OCI-M2 (cell line): ENCODE data around the gene RPL14.
"Not testable (repeated sequence)": the region's sequence is repeated elsewhere in the genome, so short reads cannot be mapped to it uniquely, and the experiment has no call there.

ENCODE experiments used
- DNase-seq: peaks from one replicate; lab custom pipeline; 2025; ENCODE audit not compliant: unreplicated experiment; lab: John Stamatoyannopoulos, UW

Gene RPL14

GRCh38 chr3:40456940-40457823 lies at the start of gene RPL14:
Gene RPL14 (plus strand): TSS chr3:40457339. CDS start chr3:40457472, 133 bp downstream.
- peak; percentile 64 for DNase-seq

DNA sequence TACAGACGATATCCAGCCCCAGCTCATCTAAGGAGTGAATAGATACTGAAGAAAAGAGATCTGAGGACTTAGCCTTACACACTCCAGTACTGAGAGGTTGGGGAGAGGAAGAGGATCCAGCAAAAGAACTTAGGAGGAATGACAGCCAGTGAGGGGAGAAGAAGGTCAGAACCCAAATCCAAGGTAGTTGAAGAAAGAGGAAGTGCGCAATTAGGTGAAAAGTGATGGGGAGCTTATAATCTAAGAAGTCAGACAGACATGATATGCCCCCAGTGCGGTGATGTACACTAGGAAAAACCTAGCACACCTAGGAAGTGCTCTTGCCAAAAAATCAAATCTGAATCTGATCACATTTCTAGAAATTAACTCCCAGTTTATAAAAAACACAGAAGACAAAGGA lies 49.5 kb upstream of the RPL14 start:
- no peak for DNase-seq

- no peak for DNase-seq
These were observed 42.9 kb upstream of the RPL14 start for GRCh38 chr3:40414270-40414669.

GRCh38 chr3:40417845-40418543 lies 39.1 kb upstream of the RPL14 start:
- no peak for DNase-seq

GRCh38 chr3:40422861-40423260 lies 34.3 kb upstream of the RPL14 start:
- DNase-seq, result no peak

DNA sequence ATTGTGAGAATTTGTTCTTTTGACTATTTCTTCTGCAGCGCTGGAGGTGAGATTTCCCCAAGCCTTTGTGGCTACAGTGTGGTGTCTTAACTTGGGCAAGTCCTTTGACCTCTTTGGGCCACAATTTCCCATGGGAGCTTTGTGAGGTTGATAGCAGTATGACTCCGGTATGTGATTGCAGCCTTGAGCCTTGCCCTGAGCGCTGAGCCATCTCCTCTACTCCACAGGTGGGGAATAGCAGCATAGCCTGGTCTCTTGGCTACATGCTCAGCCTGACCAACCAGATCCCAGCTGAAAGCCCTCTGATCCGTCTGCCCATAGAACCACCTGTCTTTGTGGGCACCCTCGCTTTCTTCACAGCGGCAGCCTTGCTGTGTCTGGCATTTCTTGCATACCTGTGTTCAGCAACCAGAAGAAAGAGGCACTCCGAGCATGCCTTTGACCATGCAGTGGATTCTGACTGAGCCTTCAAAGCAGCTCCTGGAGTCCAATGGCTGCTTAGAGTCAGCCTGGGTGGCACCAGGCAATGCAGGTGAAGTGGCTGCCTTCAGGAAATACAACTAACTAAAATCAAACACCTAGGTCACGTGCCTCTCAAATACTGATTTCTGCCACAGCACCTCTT lies 30.0 kb upstream of the RPL14 start:
- no peak for DNase-seq

DNA sequence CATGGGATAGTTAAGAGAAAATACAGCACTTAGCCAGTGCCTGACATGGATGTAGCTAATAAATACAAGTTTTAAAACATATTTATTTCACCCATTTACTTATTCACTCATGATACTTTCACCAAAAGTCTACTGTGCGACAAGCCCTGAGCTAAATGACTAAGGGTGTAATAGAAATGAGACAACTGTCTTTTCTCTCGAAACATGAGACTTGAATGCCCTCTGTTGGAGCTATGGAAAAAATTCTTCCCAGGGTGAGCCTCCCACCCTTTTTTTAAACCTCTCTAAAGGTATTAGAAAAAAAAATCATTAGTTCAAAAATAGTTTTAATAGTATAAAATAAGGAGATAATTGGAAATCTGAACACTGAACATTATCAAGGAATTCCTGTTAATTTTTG lies 24.3 kb upstream of the RPL14 start:
- DNase-seq, result no peak

- no peak for DNase-seq
These were observed 19.2 kb upstream of the RPL14 start for GRCh38 chr3:40437889-40438288.

DNA sequence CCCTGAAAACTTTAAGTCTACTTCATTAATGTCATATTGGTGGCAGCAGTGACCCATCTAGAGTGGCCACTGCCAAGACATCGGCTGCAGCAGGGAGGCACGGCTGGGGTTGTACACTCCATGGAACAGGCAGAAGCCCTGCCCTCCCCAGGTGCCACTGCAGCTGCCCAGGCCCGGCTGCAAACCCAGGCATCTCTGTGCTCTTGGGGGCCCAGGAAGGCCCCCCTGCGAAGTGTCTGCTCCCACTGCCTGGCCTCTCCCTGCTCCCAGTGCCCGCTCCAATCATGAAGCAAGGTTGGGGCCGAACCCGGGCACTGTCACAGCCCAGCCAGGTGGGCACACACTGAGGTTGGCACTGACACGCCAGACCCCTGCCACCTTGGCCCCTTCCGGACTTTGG lies 12.1 kb upstream of the RPL14 start:
- no peak for DNase-seq

DNA sequence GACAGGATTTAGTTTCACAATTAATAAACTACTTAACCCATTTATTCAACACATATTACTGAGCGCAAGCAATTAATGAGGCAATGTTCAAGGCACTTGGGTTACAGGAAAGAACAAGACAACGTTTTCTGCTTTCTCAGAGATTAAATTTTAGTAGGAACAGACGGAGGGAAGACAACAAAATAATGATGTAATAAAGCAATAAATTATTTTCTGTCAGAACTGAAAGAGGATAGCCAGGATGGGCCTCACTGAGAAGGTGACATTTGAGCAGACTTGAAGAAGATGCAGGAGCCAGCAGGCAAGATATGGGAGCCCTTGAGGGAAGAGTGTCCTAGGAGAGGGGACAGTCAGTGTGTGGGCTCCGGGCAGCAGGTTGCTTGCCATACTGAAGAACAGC lies 11.3 kb upstream of the RPL14 start:
- no peak for DNase-seq

- DNase-seq, result no peak
These were observed 6.7 kb upstream of the RPL14 start for GRCh38 chr3:40450438-40450837.

DNA sequence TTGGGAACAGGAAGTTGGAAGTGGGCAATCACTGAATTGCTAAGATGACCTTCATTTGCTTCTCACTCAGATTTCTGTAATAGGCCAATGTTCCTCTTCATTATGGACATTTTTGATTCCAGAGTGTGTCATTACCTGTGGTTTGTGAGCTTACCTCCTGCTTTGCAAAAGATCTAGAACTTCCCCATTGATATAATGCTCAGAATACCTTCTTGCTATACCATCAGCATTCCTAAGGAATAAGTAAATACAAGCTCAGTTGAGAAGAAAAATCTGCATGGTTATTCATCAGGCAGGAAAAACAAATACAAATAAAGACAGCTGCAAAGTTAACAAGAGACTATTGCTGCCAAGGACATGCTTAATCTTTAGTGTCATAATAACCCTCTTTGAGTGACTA lies 5.6 kb upstream of the RPL14 start:
- no peak for DNase-seq

DNA sequence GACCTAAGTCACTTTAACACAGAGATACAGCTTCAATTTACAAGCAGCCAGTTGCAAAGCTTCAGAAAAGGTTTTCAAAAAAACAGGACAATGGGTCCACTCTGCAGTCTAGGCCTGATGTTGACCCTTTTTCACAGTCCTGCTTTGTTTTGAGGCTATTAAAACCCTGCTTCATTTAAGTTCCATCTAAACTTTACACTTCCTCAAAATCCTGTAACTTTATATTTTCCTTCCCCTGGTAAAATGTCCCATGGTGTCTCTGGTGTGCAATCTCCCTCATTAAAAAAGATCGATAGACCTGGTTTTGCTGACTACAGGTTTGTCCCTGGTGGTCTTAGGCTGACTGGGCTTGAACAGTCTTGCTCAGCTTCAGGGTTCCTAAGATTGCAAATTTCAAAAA lies 5.1 kb upstream of the RPL14 start:
- no peak for DNase-seq

DNA sequence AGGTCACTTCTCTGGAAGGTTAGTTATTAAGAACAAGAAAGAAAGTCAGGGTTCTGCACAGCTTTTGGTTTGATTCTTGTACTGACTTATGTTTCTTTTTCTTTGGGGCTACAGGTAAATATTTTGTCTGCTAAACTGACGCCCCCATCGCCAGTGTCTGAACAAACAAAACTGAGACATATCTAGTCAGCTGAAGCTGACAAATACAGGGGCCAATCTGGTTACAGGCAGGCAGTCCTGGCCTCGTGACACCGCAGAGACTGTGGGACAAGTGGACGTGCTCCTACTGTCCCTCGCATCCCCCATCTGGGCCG lies 4.6 kb upstream of the RPL14 start:
- no peak for DNase-seq

DNA sequence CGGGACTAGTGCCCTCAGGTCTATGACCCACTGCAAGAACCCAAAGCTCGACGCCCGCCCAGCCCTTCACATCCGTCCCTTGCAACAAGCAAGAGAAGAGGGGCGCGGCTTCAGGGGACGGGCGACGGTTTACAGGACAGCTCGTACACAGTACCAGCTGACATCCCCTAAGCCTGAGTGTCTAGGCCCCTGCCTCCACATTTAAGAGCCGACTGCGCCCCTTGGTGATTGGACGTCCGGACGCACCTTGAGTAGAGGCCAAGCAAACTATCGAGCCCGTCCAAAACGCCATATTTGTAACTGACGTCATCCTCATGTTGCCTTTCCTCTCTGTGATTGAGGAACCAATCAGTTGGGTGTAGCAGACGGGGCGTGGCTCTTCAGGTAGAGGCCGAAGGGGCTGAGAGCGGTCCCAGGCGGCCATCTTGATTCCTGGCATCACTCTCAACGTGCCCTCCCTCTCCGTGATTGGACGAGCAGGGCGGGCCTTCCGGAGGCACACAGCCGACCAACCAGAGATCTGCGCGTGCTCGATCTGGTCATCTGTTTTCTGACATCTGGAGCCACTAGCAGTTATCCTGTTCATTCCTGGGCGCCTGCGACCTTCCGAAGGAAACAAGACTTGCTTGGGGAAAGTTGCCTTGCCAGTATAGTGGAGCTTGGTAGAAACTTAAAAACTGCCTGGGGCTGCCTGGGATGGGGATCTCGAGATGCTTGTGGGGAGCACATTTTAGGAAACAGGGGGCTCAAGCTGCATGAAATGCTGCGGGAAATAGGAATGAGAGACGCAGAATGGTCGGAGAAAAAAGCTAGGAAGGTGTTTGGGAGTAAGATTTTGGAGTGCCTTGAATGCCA lies 4.0 kb upstream of the RPL14 start:
- peak; percentile 91 for DNase-seq

- DNase-seq, result no peak
These were observed 3.2 kb upstream of the RPL14 start for GRCh38 chr3:40453933-40454332.

DNA sequence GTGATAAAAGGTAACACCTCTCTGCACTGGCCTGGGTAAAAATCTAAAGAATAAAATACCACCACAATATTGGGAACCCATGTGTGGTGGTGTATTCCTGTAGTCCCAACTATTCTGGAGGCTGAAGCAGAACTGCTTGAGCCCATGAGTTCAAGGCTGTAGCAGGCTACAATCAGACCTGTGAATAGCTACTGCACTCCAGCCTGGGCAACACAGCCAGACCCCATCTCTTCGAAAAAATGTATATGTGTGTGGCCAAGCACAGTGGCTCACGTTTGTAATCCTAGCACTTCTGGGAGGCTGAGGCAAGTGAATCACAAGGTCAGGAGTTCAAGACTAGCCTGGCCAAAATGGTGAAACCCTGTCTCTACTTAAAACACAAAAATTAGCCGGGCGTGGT lies 1.8 kb upstream of the RPL14 start:
- no peak for DNase-seq

GRCh38 chr3:40456279-40456939 lies 730 bp upstream of the RPL14 start:
- no peak for DNase-seq

- no peak for DNase-seq
These were observed 1.3 kb downstream of the RPL14 start for GRCh38 chr3:40458473-40458872.

GRCh38 chr3:40460481-40460880 lies 3.3 kb downstream of the RPL14 start:
- DNase-seq, result not testable (repeated sequence)

GRCh38 chr3:40461161-40461560 lies 4.0 kb downstream of the RPL14 start:
- no peak for DNase-seq
